HepG2 (cell line): ENCODE measurements around the gene SERPINA3. TPM values are rescaled to one million over a fixed set of nuclear protein-coding genes. Genes with fewer than 3 reads are reported as not detected.

Source experiments
- HNRNPL ChIP-seq: fragments of 200-400 bp; formaldehyde crosslinking; IDR thresholded peaks from 2 replicates; pipeline ENCODE4 v1.6.1; 2017; ENCODE audit warnings: mild to moderate bottlenecking, low read depth, low read length
- JDP2 ChIP-seq: sonication (generic); formaldehyde crosslinking; IDR thresholded peaks from 2 replicates; pipeline ENCODE4 v1.8.1; 2022; ENCODE audit warnings: missing genetic modification reagents, borderline replicate concordance
- KMT2A ChIP-seq: sonication (generic); formaldehyde crosslinking; IDR thresholded peaks from 2 replicates; pipeline ENCODE4 v1.4.0; 2020; ENCODE audit warnings: missing genetic modification reagents
- NFE2L2 ChIP-seq: fragments of 150-350 bp; IDR thresholded peaks from 2 replicates; pipeline ENCODE4 v1.6.1; 2014; ENCODE audit warnings: low read length
- NFKB2 ChIP-seq: sonication (generic); formaldehyde crosslinking; IDR thresholded peaks from 2 replicates; pipeline ENCODE4 v1.4.0; 2020; ENCODE audit warnings: missing genetic modification reagents, borderline replicate concordance
- NR2F6 ChIP-seq, 2 experiments: IDR thresholded peaks; 2 replicates each; pipeline ENCODE4 v1.6.1; 2016; ENCODE audit warnings: antibody characterized with exemption in 1 of 2, mild to moderate bottlenecking in 1 of 2
- ZMYM3 ChIP-seq: sonication (generic); formaldehyde crosslinking; IDR thresholded peaks from 2 replicates; pipeline ENCODE4 v1.5.1; 2020; ENCODE audit warnings: mild to moderate bottlenecking, missing genetic modification reagents
- ZNF678 ChIP-seq: sonication (generic); formaldehyde crosslinking; IDR thresholded peaks from 2 replicates; pipeline ENCODE4 v1.4.0; 2020; ENCODE audit warnings: mild to moderate bottlenecking, missing genetic modification reagents
- ZNF7 ChIP-seq: IDR thresholded peaks from 2 replicates; pipeline ENCODE4 v1.6.1; 2016; ENCODE audit warnings: missing biosample characterization, missing genetic modification reagents
- polyA plus RNA-seq, 8 experiments: library from polyadenylated mRNA; depleted of rRNA in 3 of 8; stranded (reverse) in 7 of 8; unstranded in 1 of 8; fragments of >200 nt; fragmentation: Illumina TruSeq in 4 of 8; extraction: Trizol in 4 of 8; gene quantifications; 2 replicates each; pipeline versions ENCODE4 v1.2.1 to v1.2.3, GENCODE V29; 2011 to 2016; ENCODE audit warnings: low read depth in 4 of 8, missing spikeins in 1 of 8, mixed read lengths in 1 of 8; ENCODE audit not compliant: insufficient read depth in 1 of 8
- total RNA-seq, 5 experiments: library from RNA; depleted of rRNA; stranded (reverse); fragments of >200 nt; fragmentation: Illumina TruSeq; extraction: Trizol; gene quantifications; 2 replicates each; pipeline ENCODE4 v1.2.3, GENCODE V29; 2016; ENCODE audit warnings: low read depth in 1 of 5
- TF ChIP-seq, protein P1 (sequence below): IDR thresholded peaks from 2 replicates; pipeline ENCODE4 v1.6.1; 2016; ENCODE audit warnings: control low read depth
- TF ChIP-seq, protein P2 (sequence below): sonication (generic); formaldehyde crosslinking; IDR thresholded peaks from 2 replicates; pipeline ENCODE4 v1.4.0; 2020; ENCODE audit warnings: missing genetic modification reagents, borderline replicate concordance
- TF ChIP-seq, protein P3 (sequence below): sonication (generic); formaldehyde crosslinking; IDR thresholded peaks from 2 replicates; pipeline ENCODE4 v1.4.0; 2020; ENCODE audit warnings: mild to moderate bottlenecking, missing genetic modification reagents
- TF ChIP-seq, protein P4 (sequence below): sonication (generic); formaldehyde crosslinking; conservative IDR thresholded peaks from 2 replicates; pipeline ENCODE4 v1.5.0; 2020; ENCODE audit warnings: missing genetic modification reagents

SERPINA3 gene
- total and polyA plus RNA-seq, 2 of the 13 experiments (the other 11 are each of a cell fraction or from before 2014, with no cell fraction given) = 825 to 2,200 TPM

DNA sequence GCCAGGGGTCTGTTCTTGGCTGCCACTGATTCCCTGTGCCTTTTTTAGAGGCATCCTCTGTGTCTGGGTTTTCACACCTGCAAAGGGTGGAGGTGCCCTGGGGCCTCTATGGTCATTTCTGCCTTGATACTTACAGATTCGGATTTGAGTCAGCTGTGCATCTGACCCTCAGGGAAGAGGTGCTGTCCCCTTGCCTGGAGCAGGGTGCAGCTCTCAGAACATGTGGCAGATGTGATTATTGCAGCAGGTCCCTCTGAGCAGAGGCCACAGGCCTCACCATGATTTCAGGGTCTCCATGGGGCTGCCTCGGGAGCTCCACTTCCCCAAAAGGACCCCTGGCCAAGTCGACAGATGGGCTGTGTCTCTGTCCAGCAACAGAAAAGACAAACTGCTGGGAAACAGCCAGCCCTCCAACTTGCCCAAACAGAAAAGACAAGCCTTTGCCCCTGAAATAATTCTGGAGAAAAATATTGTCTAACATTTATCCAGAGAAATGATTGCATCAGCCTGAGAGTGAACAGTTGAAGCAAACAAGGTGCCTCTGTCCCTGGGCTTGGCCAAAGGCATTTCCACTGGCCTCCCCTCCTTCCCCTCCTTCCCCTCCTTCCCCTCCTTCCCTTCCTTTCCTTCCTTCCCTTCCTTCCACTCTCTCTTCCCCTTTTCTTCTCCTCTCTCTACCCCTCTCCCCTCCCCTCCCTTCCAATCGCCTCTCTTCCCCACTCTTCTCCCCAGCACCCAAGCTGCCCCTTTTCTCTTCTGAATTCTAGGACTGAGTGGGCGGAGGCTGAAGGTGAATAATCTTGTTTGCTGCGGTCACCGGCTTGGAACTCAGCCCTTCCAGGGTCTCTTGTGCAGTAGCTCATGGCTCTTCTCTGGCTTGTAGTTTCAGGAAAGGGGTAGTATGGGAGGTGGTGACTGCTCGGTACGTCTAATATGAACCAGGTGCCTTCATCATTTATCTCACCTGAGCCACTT, 676 bp downstream of the SERPINA3 start (continued):
- TF ChIP-seq, protein P1, sequence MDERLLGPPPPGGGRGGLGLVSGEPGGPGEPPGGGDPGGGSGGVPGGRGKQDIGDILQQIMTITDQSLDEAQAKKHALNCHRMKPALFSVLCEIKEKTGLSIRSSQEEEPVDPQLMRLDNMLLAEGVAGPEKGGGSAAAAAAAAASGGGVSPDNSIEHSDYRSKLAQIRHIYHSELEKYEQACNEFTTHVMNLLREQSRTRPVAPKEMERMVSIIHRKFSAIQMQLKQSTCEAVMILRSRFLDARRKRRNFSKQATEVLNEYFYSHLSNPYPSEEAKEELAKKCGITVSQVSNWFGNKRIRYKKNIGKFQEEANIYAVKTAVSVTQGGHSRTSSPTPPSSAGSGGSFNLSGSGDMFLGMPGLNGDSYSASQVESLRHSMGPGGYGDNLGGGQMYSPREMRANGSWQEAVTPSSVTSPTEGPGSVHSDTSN (CRISPR knock-in tag) = no peak
- TF ChIP-seq NFKB2 = no peak
- TF ChIP-seq, protein P2, sequence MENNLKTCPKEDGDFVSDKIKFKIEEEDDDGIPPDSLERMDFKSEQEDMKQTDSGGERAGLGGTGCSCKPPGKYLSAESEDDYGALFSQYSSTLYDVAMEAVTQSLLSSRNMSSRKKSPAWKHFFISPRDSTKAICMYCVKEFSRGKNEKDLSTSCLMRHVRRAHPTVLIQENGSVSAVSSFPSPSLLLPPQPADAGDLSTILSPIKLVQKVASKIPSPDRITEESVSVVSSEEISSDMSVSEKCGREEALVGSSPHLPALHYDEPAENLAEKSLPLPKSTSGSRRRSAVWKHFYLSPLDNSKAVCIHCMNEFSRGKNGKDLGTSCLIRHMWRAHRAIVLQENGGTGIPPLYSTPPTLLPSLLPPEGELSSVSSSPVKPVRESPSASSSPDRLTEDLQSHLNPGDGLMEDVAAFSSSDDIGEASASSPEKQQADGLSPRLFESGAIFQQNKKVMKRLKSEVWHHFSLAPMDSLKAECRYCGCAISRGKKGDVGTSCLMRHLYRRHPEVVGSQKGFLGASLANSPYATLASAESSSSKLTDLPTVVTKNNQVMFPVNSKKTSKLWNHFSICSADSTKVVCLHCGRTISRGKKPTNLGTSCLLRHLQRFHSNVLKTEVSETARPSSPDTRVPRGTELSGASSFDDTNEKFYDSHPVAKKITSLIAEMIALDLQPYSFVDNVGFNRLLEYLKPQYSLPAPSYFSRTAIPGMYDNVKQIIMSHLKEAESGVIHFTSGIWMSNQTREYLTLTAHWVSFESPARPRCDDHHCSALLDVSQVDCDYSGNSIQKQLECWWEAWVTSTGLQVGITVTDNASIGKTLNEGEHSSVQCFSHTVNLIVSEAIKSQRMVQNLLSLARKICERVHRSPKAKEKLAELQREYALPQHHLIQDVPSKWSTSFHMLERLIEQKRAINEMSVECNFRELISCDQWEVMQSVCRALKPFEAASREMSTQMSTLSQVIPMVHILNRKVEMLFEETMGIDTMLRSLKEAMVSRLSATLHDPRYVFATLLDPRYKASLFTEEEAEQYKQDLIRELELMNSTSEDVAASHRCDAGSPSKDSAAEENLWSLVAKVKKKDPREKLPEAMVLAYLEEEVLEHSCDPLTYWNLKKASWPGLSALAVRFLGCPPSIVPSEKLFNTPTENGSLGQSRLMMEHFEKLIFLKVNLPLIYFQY (CRISPR knock-in tag) = no peak
- TF ChIP-seq, protein P3, sequence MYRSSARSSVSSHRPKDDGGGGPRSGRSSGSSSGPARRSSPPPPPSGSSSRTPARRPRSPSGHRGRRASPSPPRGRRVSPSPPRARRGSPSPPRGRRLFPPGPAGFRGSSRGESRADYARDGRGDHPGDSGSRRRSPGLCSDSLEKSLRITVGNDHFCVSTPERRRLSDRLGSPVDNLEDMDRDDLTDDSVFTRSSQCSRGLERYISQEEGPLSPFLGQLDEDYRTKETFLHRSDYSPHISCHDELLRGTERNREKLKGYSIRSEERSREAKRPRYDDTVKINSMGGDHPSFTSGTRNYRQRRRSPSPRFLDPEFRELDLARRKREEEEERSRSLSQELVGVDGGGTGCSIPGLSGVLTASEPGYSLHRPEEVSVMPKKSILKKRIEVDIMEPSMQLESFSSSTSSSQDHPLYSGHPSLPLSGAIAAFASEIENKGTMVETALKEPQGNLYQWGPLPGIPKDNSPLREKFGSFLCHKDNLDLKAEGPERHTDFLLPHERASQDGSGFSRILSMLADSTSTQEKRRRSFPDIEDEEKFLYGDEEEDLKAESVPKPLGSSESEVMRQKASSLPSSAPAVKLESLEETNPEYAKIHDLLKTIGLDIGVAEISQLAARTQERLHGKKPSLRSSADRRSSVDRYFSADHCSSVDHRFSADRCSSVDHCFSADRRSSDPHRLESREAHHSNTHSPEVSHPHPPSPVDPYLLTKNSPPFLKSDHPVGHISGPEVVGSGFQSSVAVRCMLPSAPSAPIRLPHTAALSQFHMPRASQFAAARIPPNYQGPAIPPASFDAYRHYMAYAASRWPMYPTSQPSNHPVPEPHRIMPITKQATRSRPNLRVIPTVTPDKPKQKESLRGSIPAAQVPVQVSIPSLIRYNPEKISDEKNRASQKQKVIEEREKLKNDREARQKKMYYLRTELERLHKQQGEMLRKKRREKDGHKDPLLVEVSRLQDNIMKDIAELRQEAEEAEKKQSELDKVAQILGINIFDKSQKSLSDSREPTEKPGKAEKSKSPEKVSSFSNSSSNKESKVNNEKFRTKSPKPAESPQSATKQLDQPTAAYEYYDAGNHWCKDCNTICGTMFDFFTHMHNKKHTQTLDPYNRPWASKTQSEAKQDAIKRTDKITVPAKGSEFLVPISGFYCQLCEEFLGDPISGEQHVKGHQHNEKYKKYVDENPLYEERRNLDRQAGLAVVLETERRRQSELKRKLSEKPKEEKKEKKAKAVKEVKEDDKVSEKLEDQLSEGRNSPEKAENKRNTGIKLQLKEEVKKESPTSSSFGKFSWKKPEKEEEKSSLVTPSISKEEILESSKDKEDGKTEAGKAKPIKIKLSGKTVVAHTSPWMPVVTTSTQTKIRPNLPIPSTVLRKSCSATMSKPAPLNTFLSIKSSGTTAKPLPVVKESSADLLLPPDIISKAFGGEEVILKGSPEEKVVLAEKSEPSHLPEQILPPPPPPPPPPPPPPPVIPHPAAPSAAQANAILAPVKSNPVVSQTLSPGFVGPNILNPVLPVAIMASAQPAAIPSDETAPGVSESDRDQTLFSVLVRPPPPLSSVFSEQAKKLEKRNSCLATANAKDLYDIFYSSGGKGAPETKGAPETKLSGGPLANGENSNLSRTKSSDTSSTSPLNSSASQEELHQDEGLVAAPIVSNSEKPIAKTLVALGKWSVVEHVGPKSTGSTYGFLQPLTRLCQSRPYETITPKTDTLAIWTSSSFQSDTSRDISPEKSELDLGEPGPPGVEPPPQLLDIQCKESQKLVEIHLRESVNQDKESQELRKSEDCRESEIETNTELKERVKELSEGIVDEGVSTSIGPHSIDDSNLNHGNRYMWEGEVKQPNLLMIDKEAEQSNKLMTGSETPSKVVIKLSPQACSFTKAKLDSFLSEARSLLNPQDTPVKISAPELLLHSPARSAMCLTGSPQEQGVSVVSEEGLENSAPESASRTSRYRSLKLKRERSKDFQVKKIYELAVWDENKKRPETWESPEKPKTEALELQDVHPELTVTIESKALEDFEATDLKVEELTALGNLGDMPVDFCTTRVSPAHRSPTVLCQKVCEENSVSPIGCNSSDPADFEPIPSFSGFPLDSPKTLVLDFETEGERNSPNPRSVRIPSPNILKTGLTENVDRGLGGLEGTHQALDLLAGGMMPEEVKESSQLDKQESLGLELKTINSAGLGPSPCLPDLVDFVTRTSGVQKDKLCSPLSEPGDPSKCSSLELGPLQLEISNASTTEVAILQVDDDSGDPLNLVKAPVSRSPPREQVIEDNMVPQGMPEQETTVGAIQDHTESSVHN (CRISPR knock-in tag) = no peak
- TF ChIP-seq ZNF7 (CRISPR knock-in tag) = no peak
- TF ChIP-seq ZNF678 (CRISPR knock-in tag) = no peak
- TF ChIP-seq KMT2A = no peak
- TF ChIP-seq ZMYM3 (CRISPR knock-in tag) = 0 out of 2 replicates have a peak, but pooled peaks have one; percentile 9
- TF ChIP-seq NR2F6 (IDR thresholded peaks at IDR 0.05) = no peak
- TF ChIP-seq NR2F6 (CRISPR knock-in tag; IDR thresholded peaks at IDR 0.05) = no peak
- TF ChIP-seq, protein P4, sequence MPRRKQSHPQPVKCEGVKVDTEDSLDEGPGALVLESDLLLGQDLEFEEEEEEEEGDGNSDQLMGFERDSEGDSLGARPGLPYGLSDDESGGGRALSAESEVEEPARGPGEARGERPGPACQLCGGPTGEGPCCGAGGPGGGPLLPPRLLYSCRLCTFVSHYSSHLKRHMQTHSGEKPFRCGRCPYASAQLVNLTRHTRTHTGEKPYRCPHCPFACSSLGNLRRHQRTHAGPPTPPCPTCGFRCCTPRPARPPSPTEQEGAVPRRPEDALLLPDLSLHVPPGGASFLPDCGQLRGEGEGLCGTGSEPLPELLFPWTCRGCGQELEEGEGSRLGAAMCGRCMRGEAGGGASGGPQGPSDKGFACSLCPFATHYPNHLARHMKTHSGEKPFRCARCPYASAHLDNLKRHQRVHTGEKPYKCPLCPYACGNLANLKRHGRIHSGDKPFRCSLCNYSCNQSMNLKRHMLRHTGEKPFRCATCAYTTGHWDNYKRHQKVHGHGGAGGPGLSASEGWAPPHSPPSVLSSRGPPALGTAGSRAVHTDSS (CRISPR knock-in tag) = no peak
- TF ChIP-seq HNRNPL = no peak
- TF ChIP-seq NFE2L2 = no peak
- no peak for TF ChIP-seq JDP2 (CRISPR knock-in tag)
